Astrocyte (in vitro differentiated cells and primary cell): Measurements from ENCODE around the gene SSX2IP. TPM values are rescaled to one million over a fixed set of nuclear protein-coding genes. Genes with fewer than 3 reads are reported as not detected.

Experiments
- DNase-seq: peaks from one replicate; pipeline ENCODE4 v3.0.0-alpha.2; 2010; ENCODE audit warnings: low read depth
- FAIRE-seq: peaks from 2 replicates; lab custom pipeline; 2011; peaks lifted over from hg19 to GRCh38; lab: Jason Lieb, UNC
- H2AFZ ChIP-seq: 2 replicates; pipeline ENCODE4 v1.6.0; 2012; ENCODE audit warnings: low read depth, low read length, inconsistent platforms
- H3K27ac ChIP-seq: 2 replicates; pipeline ENCODE4 v1.5.1; 2011; ENCODE audit warnings: low read depth, low read length, inconsistent platforms
- H3K27me3 ChIP-seq: 2 replicates; pipeline ENCODE4 v1.6.0; 2011; ENCODE audit warnings: low read length, inconsistent platforms; ENCODE audit not compliant: insufficient read depth
- H3K36me3 ChIP-seq: 2 replicates; pipeline ENCODE4 v1.5.1; 2011; ENCODE audit warnings: low read length, inconsistent platforms; ENCODE audit not compliant: insufficient read depth
- H3K4me1 ChIP-seq: 2 replicates; pipeline ENCODE4 v1.5.1; 2011; ENCODE audit warnings: low read length, inconsistent platforms; ENCODE audit not compliant: insufficient read depth
- H3K4me2 ChIP-seq: 2 replicates; pipeline ENCODE4 v1.6.0; 2012; ENCODE audit warnings: low read length, inconsistent platforms
- H3K4me3 ChIP-seq: 2 replicates; pipeline ENCODE4 v1.5.1; 2011; ENCODE audit warnings: low read depth, mild to moderate bottlenecking, low read length, inconsistent platforms; ENCODE audit not compliant: insufficient read depth
- H3K79me2 ChIP-seq: 2 replicates; pipeline ENCODE4 v1.6.0; 2012; ENCODE audit warnings: mild to moderate bottlenecking, low read length, inconsistent platforms; ENCODE audit not compliant: insufficient read depth
- H3K9ac ChIP-seq: 2 replicates; pipeline ENCODE4 v1.6.0; 2012; ENCODE audit warnings: mild to moderate bottlenecking, low read length, inconsistent platforms
- H3K9me3 ChIP-seq: 2 replicates; pipeline ENCODE4 v1.5.1; 2012; ENCODE audit warnings: low read depth, mild to moderate bottlenecking, low read length, inconsistent platforms; ENCODE audit not compliant: insufficient read depth
- H4K20me1 ChIP-seq: 2 replicates; pipeline ENCODE4 v1.6.0; 2012; ENCODE audit warnings: low read length, inconsistent platforms; ENCODE audit not compliant: insufficient read depth
- H3K27ac Mint-ChIP-seq: one replicate; pipeline ENCODE4 v1.8.0; 2021; ENCODE audit warnings: mild to moderate bottlenecking, mixed read lengths; ENCODE audit not compliant: unreplicated experiment
- H3K27me3 Mint-ChIP-seq: one replicate; pipeline ENCODE4 v1.8.0; 2021; ENCODE audit warnings: low read depth, mixed read lengths; ENCODE audit not compliant: unreplicated experiment
- H3K36me3 Mint-ChIP-seq: one replicate; pipeline ENCODE4 v1.8.0; 2021; ENCODE audit warnings: low read depth, mixed read lengths; ENCODE audit not compliant: unreplicated experiment
- H3K4me1 Mint-ChIP-seq: one replicate; pipeline ENCODE4 v1.8.0; 2021; ENCODE audit warnings: low read depth, mixed read lengths; ENCODE audit not compliant: unreplicated experiment
- H3K4me3 Mint-ChIP-seq: one replicate; pipeline ENCODE4 v1.8.0; 2021; ENCODE audit warnings: mild to moderate bottlenecking, moderate library complexity, mixed read lengths; ENCODE audit not compliant: unreplicated experiment
- H3K9me3 Mint-ChIP-seq: one replicate; pipeline ENCODE4 v1.8.0; 2021; ENCODE audit warnings: mild to moderate bottlenecking, mixed read lengths; ENCODE audit not compliant: unreplicated experiment
- EZH2 ChIP-seq: IDR thresholded peaks from 2 replicates; pipeline ENCODE4 v1.6.1; 2012; ENCODE audit warnings: mild to moderate bottlenecking, low read length, inconsistent platforms; ENCODE audit not compliant: insufficient read depth
- total RNA-seq: library from RNA; stranded (reverse); gene quantifications from 2 replicates; pipeline ENCODE4 v1.2.1, GENCODE V29; 2021
- TF ChIP-seq, protein P1 (sequence below): IDR thresholded peaks from 2 replicates; pipeline ENCODE4 v1.5.1; 2011; ENCODE audit warnings: low read depth, mild to moderate bottlenecking, inconsistent platforms, low read length, moderate library complexity; ENCODE audit not compliant: insufficient read depth

Gene SSX2IP
- total RNA-seq, 1 donor from 2014 or later = 13.4 TPM

DNA sequence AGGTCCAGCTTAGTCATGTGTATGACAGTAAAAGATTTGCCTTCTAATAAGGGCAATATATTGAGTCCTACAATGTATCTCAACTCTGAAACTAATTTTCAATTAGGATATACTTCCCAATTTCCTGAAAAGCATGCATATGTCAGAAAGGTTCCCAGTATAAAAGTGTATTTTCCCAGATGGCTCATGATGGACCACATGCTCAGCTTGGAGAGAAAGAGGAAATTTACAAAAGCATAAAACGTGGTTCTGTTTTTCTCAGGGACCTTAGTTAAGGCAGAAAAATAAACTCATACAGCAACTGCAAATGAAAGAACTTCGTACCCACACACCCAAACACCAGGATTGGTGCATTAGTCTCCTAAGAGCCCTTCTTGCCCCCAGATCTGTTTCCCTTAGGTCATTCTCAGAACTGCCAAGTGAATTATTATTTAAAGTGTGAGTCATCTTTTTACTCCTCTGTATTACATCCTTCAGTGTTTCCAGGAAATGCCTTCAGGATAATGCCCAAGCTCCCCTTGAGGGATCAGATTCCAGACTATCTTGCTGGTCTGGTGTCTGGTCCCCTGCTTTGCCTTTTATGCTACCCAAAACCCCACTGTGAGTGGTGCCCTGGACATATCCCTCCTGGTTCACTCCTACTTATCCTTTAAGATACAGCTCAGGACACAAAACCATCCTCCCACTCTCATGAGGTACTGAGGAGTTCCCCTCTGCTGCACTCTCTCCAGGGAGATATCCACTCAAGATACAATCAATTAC, 57.4 kb downstream of the SSX2IP start:
- H4K20me1 ChIP-seq = no peaks in the 10 kb centered on the region
- H3K27ac ChIP-seq = peak overlapping the region; percentile 16
- Mint-ChIP-seq H3K36me3 (no peaks in the 10 kb centered on the region), H3K9me3 (no peaks in the 10 kb centered on the region), H3K4me1 (peaks cover 14% of the 10 kb centered on the region), H3K4me3 (peak overlapping the region; percentile 3), H3K27ac (peak overlapping the region; percentile 48), H3K27me3 (no peaks in the 10 kb centered on the region)
- no peak overlapping the region for H3K4me3 ChIP-seq
- no peaks in the 10 kb centered on the region for H3K36me3 ChIP-seq
- H2AFZ ChIP-seq = peak overlapping the region; percentile 34
- H3K79me2 ChIP-seq = no peaks in the 10 kb centered on the region
- no peaks in the 10 kb centered on the region for H3K9me3 ChIP-seq
- peaks cover 8% of the 10 kb centered on the region for H3K4me1 ChIP-seq
- no peak for TF ChIP-seq EZH2
- TF ChIP-seq, protein P1, sequence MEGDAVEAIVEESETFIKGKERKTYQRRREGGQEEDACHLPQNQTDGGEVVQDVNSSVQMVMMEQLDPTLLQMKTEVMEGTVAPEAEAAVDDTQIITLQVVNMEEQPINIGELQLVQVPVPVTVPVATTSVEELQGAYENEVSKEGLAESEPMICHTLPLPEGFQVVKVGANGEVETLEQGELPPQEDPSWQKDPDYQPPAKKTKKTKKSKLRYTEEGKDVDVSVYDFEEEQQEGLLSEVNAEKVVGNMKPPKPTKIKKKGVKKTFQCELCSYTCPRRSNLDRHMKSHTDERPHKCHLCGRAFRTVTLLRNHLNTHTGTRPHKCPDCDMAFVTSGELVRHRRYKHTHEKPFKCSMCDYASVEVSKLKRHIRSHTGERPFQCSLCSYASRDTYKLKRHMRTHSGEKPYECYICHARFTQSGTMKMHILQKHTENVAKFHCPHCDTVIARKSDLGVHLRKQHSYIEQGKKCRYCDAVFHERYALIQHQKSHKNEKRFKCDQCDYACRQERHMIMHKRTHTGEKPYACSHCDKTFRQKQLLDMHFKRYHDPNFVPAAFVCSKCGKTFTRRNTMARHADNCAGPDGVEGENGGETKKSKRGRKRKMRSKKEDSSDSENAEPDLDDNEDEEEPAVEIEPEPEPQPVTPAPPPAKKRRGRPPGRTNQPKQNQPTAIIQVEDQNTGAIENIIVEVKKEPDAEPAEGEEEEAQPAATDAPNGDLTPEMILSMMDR = no peak
- H3K4me2 ChIP-seq = peak overlapping the region; percentile 54
- FAIRE-seq = no peak
- H3K27me3 ChIP-seq = no peaks in the 10 kb centered on the region
- no peak overlapping the region for H3K9ac ChIP-seq
- peak; percentile 77 for DNase-seq

DNA sequence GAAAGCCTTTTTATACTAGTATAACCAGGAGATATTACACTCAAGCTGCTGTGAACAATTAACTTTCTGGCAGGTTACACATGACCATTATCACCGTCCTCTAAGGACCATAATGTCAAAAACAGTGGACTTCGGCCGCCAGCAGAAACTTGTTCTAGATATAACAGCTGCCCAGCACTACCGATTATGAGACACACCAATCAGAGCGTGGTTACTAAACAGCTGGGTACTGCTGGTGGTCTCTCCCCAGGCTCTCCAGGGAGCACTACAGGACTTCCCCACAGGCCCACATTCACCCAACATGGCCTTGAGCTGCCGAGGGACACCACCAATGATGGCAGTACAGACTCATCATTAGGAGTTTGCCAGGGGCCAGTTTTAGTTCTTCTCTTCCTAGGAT, 58.1 kb downstream of the SSX2IP start:
- Mint-ChIP-seq H3K27ac (no peak overlapping the region), H3K27me3 (no peaks in the 10 kb centered on the region), H3K4me1 (peaks cover 14% of the 10 kb centered on the region), H3K4me3 (no peak overlapping the region), H3K9me3 (no peaks in the 10 kb centered on the region), H3K36me3 (no peaks in the 10 kb centered on the region)
- Histone ChIP-seq H3K79me2 (no peaks in the 10 kb centered on the region), H3K4me1 (peaks cover 8% of the 10 kb centered on the region), H3K9ac (no peak overlapping the region), H3K27me3 (no peaks in the 10 kb centered on the region), H4K20me1 (no peaks in the 10 kb centered on the region), H3K36me3 (no peaks in the 10 kb centered on the region), H3K4me2 (no peak overlapping the region), H3K4me3 (no peak overlapping the region), H3K27ac (no peak overlapping the region), H2AFZ (no peak overlapping the region), H3K9me3 (no peaks in the 10 kb centered on the region)
- DNase-seq = no peak
- TF ChIP-seq, protein P1 = no peak
- TF ChIP-seq EZH2 = no peak
- FAIRE-seq = no peak

GRCh38 chr1:84624876-84625275, 65.4 kb downstream of the SSX2IP start:
- no peak for FAIRE-seq
- H3K4me1 Mint-ChIP-seq = peaks cover 10% of the 10 kb centered on the region

More at GRCh38 chr1:84624876-84625275, 65.4 kb downstream of the SSX2IP start:
- no peaks in the 10 kb centered on the region for H3K36me3 ChIP-seq
- peaks cover 6% of the 10 kb centered on the region for H3K4me1 ChIP-seq
- no peak overlapping the region for H3K27ac ChIP-seq
- no peaks in the 10 kb centered on the region for H4K20me1 ChIP-seq
- Mint-ChIP-seq H3K9me3 (no peaks in the 10 kb centered on the region), H3K4me3 (no peak overlapping the region), H3K27ac (no peak overlapping the region), H3K27me3 (peaks cover 7% of the 10 kb centered on the region), H3K36me3 (no peaks in the 10 kb centered on the region)
- H3K4me3 ChIP-seq = no peak overlapping the region
- H3K9me3 ChIP-seq = no peaks in the 10 kb centered on the region
- H3K9ac ChIP-seq = no peak overlapping the region
- H2AFZ ChIP-seq = no peak overlapping the region
- no peak for TF ChIP-seq EZH2
- TF ChIP-seq, protein P1 = no peak
- no peaks in the 10 kb centered on the region for H3K79me2 ChIP-seq
- H3K27me3 ChIP-seq = no peaks in the 10 kb centered on the region
- no peak overlapping the region for H3K4me2 ChIP-seq
- DNase-seq = no peak
